Mesenteric fat pad (tissue), 1 donor: ENCODE results near the gene NDUFA5. TPM values are rescaled to one million over a fixed set of nuclear protein-coding genes. Genes with fewer than 3 reads are reported as not detected.

Source experiments
- DNase-seq: peaks from one replicate; pipeline ENCODE4 v3.0.0-alpha.2; 2020; ENCODE audit warnings: low spot score
- long read RNA-seq: library from polyadenylated mRNA; unstranded; transcript quantifications from one replicate; pipeline ENCODE4 v2.0.0, GENCODE V29; 2020
- total RNA-seq: library from RNA; stranded (reverse); fragmentation: NEBNext Ultra II Directional; extraction: Animal tissue kit (Norgen Biotek cat#: 25700); gene quantifications from one replicate; pipeline ENCODE4 v1.2.1, GENCODE V29; 2021
- donor health status: DM: yes; HTN: yes; CAD: no.

Gene NDUFA5
- 48.9 TPM for total RNA-seq
- long read RNA-seq, transcript NDUFA5-201 (5 exons, 1,901 nt) = major isoform, 191 of 217 reads
- long read RNA-seq, transcript NDUFA5-202 (4 exons, 1,360 nt) = minor isoform, 17 of 217 reads
- long read RNA-seq, partial matches to known transcripts = 3 of 217 reads
- long read RNA-seq, other reads (novel, unspliced or antisense) = 2 of 217 reads

GRCh38 chr7:123557398-123558288 is at the start of gene NDUFA5:
Gene NDUFA5 (minus strand): TSS chr7:123557818. CDS start chr7:123557795, 23 bp downstream.
- DNase-seq = peak; percentile 95

DNA sequence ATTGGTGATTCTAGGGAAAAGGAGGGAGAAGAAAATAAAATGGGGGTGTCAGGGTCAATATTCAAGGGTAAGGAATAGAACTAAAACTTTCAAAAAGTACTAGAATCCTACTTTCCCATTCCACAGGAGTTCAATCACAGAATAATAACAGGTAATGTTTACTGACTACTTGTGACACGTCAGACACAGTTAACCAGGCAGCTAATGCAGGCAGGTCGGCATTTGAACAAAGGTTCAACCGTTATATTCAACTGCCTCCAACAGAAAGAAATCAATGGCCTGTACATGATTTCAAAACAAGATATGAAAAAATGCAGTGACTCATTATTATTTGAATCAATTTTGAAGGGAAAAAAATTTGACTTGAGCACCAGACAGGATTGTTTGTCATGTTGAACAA is 47.1 kb upstream of the NDUFA5 start:
- no peak for DNase-seq

DNA sequence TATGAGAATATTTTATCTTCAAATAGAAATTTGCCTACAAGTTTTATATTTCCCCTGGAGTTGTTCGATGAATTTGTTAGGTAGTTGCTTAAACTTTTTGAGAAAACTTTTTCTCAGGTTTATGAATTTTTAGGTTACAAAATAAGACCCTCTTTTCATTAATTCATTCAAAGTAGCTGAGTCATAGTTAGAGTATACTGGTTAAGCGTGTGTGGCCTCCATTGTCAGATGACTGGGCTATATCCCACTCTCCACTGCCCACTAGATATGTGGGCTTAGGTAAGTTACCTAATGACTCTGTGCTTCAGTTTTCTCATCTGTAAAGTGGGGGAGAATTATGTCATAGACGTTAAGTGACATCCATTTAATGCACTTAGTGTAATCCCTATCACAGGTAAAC is 45.0 kb upstream of the NDUFA5 start:
- no peak for DNase-seq

- DNase-seq = no peak
Observed at GRCh38 chr7:123601530-123601929, 43.9 kb upstream of the NDUFA5 start, which contains the start of gene ASB15. Gene ASB15 (plus strand): TSS chr7:123601821. CDS start chr7:123614503, 12,682 bp downstream.

DNA sequence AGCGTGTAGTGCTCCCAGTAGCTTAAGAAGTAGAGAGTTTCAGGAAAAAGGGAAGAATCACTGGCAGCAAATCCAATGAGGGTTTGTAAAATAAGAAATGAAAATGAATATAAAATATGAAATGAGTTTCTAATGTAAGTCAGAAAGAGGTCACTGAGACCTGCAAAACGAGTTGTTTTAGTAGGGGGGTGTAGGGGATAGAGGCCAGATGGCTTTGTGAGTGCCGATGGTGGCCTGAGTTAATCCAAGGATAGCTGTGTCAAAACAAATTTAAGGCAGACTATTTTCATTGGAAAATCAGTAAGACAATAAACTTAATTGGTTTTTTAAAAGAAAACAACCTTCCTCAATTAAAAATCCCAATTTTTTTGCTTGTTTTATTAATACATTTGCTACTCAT is 43.3 kb upstream of the NDUFA5 start:
- DNase-seq = no peak

- DNase-seq = no peak
Observed at GRCh38 chr7:123599766-123600165, 42.1 kb upstream of the NDUFA5 start.

GRCh38 chr7:123598657-123599056 is 41.0 kb upstream of the NDUFA5 start:
- no peak for DNase-seq

DNA sequence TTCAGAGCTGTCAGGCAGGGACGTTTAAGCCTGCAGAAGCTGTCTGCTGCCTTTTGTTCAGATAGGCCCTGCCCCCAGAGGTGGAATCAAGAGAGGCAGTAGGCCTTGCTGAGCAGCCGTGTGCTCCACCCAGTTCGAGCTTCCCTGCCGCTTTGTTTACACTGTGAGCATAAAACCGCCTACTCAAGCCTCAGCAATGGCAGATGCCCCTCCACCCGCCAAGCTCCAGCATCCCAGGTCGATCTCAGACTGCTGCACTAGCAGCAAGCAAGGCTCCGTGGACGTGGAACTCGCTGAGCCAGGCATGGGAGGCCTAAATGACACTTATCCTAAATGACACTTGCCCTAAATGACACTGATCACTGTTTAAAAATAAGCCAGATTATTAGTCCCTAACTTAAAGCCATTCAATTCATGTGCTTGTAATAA is 37.2 kb upstream of the NDUFA5 start:
- no peak for DNase-seq

DNA sequence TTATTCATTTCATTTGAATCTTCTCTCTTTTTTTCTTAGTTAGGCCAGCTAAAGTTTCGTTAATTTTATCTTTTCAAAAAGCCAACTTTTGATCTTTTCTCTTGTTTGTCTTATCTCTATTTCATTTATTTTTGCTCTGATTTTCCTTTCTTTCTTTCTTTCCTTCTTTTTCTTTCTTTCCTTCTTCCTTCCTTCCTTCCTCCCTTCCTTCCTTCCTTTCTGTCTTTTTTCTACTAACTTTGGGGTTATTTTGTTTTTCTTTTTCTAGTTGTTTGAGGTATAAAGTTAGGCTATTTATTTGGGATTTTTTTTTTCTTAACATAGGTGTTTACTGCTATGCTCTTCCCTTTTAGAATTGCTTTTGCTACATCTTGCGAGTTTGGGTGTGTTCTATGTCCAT is 30.8 kb upstream of the NDUFA5 start:
- no peak for DNase-seq

DNA sequence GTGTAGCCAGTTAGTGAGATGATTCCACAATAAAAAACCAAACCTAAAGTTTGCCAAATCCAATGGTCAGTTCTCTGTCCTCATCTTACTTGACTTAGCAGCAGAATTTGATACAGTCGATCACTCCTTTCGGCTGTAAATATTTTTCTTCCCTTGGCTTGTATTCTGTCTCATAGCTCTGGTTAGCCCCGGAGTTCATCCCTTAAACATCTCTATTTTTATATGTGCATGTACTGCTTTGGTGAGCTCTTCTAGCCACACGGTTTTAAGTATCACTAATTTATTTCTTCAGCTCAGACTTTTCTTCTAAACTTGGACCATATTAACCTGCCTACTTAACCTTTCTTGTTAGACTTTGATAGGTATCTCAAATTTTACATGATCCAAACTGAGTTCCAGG is 26.2 kb upstream of the NDUFA5 start:
- no peak for DNase-seq

DNA sequence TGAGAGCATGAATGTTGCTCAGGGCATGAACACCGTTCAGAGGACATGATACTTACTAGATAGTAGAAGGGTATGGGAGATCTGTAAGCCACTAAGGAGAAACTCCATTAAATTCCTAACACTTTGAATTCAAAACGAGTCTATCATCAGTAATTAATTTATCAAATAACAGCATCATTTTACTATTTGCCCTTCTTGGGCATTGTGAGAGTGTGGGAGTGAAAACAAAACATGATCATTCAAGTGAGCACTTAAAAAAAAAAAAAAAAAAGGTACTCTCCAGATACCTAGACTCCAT is 23.5 kb upstream of the NDUFA5 start:
- no peak for DNase-seq

DNA sequence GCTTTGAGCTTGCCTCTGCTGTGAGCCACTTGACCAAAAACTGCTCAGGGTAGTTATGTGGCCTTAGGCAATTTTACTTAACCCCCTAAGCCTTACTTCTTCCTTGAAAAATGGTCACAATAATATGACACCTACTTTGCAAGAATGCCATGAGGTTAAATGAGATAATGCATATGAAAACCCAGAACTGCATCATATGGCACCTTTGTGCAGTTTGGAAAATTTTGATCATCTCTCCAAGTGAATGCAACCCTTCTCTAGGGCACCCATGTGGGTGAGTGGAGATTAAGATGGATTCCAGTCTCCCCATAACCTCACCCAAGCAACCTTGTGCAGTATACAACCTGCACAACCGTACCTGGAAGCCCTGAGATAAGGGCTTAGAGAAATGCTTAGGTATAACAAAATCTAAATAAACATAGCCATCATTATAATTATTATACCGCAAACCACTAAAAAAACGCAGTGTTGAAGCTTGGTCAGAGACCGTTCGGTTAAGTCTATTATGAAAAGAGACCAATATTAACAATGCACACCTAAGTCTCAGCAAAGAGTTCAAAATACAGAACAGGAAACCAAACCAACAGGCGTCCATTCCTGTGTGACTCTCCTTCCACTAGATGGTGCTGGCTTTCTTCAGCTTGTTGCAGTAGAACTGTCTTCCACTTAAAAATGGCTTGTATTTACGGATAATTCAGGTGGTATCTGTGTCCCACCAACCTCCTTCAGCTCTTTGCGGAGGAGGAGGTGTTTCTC is 23.0 kb upstream of the NDUFA5 start:
- no peak for DNase-seq

DNA sequence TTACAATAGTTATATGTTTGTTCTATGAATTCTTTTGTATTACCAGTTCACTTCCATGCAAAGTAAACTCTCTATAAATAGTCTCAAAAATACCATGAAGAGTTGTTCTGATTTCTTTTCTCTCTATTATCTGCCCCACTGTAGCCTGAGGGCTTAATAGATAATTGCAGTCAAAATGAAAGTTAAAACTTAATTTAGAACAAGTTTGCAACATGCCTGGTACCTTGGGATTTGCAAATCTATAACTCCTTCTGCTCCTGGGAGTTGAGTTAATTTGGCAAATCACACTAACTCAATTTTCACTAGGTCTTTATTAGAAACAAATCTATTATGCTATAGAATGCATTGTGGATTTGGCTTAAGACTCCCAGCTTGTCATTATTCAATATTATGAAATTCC is 21.8 kb upstream of the NDUFA5 start:
- DNase-seq = no peak

- no peak for DNase-seq
Observed at GRCh38 chr7:123573896-123574467, 16.4 kb upstream of the NDUFA5 start.

DNA sequence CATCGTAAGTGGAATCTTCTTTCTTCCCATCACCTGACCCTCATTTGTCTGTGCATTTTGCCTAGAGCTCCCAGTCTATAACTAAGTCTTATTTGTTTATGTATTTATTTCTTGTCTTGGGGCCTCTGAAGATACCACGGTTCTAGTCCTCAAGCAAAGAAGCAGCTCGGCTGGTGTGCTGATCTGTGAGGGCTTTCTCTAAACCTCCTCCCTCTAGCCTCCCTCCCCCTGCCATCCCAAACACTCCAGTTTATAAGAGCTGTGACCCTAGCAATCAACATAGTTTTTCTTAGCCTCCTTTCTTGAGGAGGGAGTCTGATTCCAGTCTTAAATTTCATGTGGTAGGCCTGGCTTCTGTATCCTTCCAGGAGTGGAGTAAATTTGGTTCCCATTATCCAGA is 15.7 kb upstream of the NDUFA5 start:
- no peak for DNase-seq

DNA sequence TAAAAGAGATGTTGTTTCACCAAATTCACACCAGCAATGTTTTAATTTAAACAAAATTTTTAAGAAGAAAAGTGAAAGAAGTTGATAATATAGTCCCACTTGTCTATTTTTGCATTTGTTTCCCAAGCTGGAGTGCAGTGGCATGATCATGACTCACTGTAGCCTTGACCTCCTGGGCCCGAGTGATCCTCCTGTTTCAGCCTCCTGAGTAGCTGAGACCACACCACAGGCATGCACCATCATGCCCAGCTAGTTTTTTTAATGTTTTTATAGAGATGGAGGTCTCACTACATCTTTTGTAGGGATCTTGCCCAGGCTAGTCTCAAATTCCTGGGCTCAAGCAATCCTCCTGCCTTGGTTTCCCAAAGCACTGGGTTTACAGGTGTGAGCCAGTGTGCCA is 14.1 kb upstream of the NDUFA5 start:
- DNase-seq = no peak

GRCh38 chr7:123571187-123571586 is 13.6 kb upstream of the NDUFA5 start:
- DNase-seq = no peak

DNA sequence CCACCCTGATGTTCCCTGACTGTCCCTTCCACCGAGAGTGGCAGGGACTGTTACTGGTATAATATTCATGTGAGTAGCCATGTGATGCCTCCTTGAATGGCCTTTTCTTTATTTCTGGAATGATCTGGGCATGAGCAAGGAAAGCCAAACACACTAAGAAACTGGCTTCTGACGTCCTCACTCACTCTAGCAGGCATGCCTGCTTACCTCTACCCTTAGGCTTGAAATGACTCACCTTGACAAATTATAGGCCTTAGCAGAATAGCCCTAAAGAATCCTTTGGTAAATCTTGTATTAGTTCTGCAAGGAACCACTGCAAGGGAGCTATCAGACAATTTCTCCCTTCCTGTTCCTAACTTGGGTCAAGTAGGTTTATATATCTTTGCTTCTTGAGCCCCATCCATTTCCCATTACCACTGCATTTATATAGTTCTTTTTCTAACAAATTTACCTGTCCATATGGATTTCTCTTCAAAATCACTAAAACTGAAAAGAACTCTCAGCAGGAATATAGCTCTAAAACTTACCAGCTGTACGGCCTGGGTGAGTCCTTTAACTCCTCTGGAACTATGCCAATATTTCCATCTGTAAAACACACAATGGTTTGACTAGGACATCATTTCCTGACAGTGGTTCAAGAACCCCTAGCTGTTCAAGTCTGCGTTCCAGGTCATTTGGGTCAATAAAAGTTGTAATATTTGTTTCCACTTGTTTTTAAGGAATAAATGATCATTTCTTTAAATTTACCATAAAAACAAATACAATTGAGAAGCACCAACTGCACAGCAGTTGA is 13.0 kb upstream of the NDUFA5 start:
- no peak for DNase-seq

DNA sequence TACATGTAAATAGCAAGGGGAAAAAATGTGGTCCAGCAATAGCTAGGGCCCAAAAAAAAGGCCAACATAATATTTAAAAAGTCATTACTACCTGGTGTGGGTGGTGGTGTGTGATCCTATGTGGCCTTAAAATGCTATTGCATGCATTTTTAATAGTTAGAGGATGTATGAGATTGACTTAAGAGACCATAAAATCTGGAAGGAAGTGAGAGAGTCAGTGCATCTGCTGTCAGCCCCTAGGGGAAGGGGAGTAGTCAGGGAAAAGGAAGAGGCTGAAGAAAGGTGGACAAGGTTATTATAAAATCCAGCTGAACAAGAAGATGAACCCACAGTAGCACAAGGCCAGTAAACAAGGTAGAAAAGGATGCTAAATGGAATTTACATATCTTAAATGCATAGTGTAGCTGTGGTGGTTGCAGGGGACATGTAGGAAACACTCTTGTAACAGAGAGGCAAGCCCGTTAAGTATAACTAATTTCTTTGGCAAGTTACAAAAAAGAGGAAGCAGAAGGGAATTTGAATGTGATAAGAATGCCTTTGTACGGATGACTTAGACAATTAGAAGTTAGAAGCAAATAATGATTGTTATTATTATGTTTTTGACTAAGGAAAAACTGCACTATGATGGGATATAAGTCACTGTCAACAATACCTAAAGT is 11.9 kb upstream of the NDUFA5 start:
- DNase-seq = no peak

GRCh38 chr7:123562121-123562520 is 4.5 kb upstream of the NDUFA5 start:
- DNase-seq = no peak
